ENCODE results near the gene LPAR2. TPM values are rescaled to one million over a fixed set of nuclear protein-coding genes. Genes with fewer than 3 reads are reported as not detected.

Gene LPAR2
- total RNA-seq, 1 donor from 2014 or later, result 8.2 TPM

DNA sequence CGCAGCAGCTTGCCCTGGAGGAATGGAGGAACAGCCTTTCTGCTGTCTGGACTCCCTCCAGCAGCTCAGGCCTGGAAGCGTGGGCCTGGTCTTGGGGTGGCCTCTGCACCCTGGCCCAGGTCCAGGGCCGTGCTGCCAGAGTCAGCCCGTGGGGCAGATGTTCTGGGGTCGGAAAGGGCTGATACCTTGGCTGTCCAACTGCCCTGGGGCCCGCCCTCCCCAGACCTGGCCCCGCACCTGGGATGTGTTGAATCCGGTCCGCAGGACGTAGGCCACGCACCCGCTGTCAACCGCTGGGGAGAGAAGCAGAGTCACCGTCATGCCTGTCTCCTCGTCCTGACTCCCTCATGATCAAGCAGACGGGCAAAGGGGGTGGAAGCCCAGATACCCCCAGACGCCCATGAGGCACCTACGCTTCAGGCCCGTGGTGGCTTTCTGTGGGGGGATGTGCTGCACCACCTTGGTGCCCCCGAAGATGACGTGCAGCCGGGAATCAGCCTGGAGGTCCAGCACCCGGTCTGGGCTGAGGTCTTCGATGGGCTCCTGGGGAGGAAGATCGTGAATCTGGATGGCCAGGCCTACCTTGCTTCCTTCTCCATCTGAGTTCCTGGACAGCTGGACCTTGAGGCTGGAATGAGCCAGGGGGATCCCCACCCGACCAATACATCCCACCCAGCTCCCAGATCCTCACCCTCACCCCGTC is 27.8 kb upstream of the LPAR2 start:
- H3K4me1 Mint-ChIP-seq (ENCODE audit: low read depth), result no peaks in the 10 kb centered on the region
- no peak for DNase-seq (ENCODE audit: low spot score)

DNA sequence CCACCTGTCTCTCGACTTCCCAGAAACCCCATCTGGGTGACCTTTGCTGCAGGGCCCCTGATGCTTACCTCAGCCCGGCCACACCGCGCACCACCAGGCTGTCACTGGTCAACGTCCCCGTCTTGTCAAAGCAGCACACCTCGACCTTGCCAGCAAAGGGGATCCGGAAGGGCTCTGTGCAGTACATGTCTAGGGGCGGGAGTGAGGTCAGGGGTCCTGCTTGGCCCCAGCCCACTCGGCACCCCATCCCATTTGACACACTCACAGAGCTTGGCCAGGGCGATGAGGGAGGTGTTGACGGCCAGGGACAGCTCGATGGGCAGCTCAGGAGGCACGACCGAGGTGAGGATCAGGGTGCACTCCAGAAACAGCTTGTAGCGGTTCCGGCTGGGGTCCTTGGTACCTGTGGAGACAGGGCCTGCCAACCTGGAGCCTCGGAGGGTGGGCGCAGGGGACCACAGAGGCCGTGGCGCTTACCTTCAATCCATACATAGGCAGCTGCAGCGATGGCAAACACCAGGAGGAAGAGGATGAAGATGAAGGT is 27.1 kb upstream of the LPAR2 start:
- Mint-ChIP-seq H3K27ac (ENCODE audit: unreplicated experiment) (no peak overlapping the region), H3K36me3 (ENCODE audit: low read depth) (peaks cover 29% of the 10 kb centered on the region), H3K27me3 (ENCODE audit: low read depth) (no peaks in the 10 kb centered on the region), H3K4me3 (ENCODE audit: unreplicated experiment) (no peak overlapping the region), H3K4me1 (ENCODE audit: low read depth) (no peaks in the 10 kb centered on the region), H3K9me3 (ENCODE audit: low read depth) (no peaks in the 10 kb centered on the region)
- no peak for DNase-seq (ENCODE audit: low spot score)
- TF ChIP-seq, protein P1, sequence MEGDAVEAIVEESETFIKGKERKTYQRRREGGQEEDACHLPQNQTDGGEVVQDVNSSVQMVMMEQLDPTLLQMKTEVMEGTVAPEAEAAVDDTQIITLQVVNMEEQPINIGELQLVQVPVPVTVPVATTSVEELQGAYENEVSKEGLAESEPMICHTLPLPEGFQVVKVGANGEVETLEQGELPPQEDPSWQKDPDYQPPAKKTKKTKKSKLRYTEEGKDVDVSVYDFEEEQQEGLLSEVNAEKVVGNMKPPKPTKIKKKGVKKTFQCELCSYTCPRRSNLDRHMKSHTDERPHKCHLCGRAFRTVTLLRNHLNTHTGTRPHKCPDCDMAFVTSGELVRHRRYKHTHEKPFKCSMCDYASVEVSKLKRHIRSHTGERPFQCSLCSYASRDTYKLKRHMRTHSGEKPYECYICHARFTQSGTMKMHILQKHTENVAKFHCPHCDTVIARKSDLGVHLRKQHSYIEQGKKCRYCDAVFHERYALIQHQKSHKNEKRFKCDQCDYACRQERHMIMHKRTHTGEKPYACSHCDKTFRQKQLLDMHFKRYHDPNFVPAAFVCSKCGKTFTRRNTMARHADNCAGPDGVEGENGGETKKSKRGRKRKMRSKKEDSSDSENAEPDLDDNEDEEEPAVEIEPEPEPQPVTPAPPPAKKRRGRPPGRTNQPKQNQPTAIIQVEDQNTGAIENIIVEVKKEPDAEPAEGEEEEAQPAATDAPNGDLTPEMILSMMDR (IDR thresholded peaks at IDR 0.05), result no peak

More for the DNA sequence above, 27.8 kb upstream of the LPAR2 start:
- TF ChIP-seq, protein P1 (IDR thresholded peaks at IDR 0.05), result no peak
- peaks cover 29% of the 10 kb centered on the region for H3K36me3 Mint-ChIP-seq (ENCODE audit: low read depth)
- no peaks in the 10 kb centered on the region for H3K27me3 Mint-ChIP-seq (ENCODE audit: low read depth)
- H3K27ac Mint-ChIP-seq (ENCODE audit: unreplicated experiment), result no peak overlapping the region
- no peak overlapping the region for H3K4me3 Mint-ChIP-seq (ENCODE audit: unreplicated experiment)
- no peaks in the 10 kb centered on the region for H3K9me3 Mint-ChIP-seq (ENCODE audit: low read depth)

DNA sequence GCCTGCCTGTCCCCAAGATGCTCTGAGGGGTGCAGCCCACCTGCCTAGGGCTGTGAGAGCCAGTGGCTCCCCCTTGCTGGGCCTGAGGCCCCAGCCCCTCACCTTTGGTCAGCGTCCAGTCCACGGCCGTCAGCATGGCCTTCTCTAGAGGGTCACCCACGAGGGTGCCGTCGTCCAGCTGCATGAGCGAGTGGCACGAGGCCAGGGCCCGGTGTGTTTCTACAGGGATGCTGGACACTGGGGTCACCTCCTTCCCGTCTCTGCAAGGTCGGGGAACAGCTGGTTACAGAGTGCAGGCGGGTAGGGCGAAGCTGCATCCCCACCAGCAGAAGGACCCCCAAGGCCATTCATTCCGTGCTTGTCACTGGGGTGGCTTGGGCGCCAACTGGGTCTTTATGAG is 26.4 kb upstream of the LPAR2 start:
- Mint-ChIP-seq H3K27me3 (ENCODE audit: low read depth) (no peaks in the 10 kb centered on the region), H3K36me3 (ENCODE audit: low read depth) (peaks cover 29% of the 10 kb centered on the region), H3K9me3 (ENCODE audit: low read depth) (no peaks in the 10 kb centered on the region), H3K4me1 (ENCODE audit: low read depth) (no peaks in the 10 kb centered on the region), H3K4me3 (ENCODE audit: unreplicated experiment) (no peak overlapping the region), H3K27ac (ENCODE audit: unreplicated experiment) (no peak overlapping the region)
- no peak for DNase-seq (ENCODE audit: low spot score)
- TF ChIP-seq, protein P1 (IDR thresholded peaks at IDR 0.05), result no peak

DNA sequence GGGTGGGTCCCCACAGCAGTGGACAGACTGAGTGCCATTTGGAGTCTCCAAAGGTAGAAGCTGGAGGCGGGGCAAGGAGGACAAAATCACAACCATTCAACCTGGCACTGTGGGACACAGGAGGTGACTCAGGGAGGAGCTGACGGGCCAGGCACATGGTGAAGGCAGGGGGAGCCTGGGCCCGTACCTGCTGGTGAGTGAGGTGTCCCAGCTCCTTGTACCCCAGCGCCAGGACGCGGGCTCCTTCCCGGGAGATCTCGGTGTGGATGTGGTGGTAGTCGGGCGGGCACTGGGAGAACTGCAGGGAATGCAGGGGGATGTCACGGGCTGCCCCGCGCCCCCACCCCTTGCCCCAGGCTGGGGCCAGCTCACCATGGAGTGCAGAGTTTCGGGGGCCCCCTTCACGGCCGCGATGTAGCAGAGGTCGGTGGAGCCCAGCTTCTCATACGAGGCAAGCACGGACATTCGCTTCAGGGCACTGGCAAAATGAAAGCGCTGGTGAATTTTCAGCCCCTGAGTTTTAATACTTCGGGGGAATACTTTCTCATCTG is 25.7 kb upstream of the LPAR2 start:
- Mint-ChIP-seq H3K4me1 (ENCODE audit: low read depth) (no peaks in the 10 kb centered on the region), H3K36me3 (ENCODE audit: low read depth) (peaks cover 33% of the 10 kb centered on the region), H3K4me3 (ENCODE audit: unreplicated experiment) (no peak overlapping the region), H3K27me3 (ENCODE audit: low read depth) (no peaks in the 10 kb centered on the region), H3K9me3 (ENCODE audit: low read depth) (no peaks in the 10 kb centered on the region), H3K27ac (ENCODE audit: unreplicated experiment) (no peak overlapping the region)
- TF ChIP-seq, protein P1 (IDR thresholded peaks at IDR 0.05), result no peak
- no peak for DNase-seq (ENCODE audit: low spot score)

DNA sequence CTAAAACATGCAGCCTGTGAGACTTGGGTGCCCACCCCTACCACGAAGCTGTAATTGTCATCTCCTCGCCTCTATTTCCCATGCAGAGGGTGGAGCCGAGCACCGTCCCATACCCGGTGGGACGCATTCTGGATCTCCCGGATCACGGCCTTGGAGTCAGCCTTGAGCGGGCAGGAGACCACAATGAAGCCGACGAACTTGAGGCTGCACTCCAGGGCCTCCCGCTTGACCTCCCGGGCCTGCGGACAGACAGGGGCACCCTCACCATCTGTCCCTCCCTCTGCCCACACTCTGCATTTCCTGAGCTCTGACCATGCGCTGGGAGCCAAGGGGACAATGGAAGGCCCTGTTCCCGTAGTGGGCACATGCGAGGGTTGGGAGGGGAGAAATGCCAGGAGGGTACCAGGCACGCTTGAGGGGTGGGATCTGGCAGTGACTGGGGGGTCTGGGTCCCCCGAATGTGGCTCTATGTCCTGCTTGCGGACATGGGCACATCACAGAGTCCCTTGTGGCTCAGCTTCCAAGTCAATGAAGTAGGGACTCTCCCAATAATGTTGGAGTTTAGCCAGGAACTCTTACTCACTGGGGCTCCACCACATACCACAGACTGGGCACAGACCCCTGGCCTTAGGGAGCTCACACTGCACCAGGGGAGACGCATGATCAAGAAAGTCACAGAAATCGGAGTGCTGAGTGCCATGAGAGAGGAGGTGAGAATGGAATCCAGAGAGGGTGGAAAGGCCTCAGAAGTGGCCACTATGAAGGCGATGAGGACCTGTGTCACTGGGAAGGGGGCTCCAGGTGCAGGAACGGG is 24.7 kb upstream of the LPAR2 start:
- H3K27ac Mint-ChIP-seq (ENCODE audit: unreplicated experiment), result no peak overlapping the region
- DNase-seq (ENCODE audit: low spot score), result no peak
- H3K4me1 Mint-ChIP-seq (ENCODE audit: low read depth), result no peaks in the 10 kb centered on the region
- H3K9me3 Mint-ChIP-seq (ENCODE audit: low read depth), result no peaks in the 10 kb centered on the region
- no peaks in the 10 kb centered on the region for H3K27me3 Mint-ChIP-seq (ENCODE audit: low read depth)
- peaks cover 28% of the 10 kb centered on the region for H3K36me3 Mint-ChIP-seq (ENCODE audit: low read depth)
- no peak overlapping the region for H3K4me3 Mint-ChIP-seq (ENCODE audit: unreplicated experiment)
- TF ChIP-seq, protein P1 (IDR thresholded peaks at IDR 0.05), result no peak

Data from chondrocyte (in vitro differentiated cells).